Raji (cell line): ENCODE measurements around the gene MC4R.

ENCODE experiments used
- POLR2A ChIP-seq: IDR thresholded peaks from 2 replicates; pipeline ENCODE4 v1.6.1; 2011; ENCODE audit warnings: low read depth, low read length, control low read depth; ENCODE audit not compliant: insufficient read depth

The MC4R gene

DNA sequence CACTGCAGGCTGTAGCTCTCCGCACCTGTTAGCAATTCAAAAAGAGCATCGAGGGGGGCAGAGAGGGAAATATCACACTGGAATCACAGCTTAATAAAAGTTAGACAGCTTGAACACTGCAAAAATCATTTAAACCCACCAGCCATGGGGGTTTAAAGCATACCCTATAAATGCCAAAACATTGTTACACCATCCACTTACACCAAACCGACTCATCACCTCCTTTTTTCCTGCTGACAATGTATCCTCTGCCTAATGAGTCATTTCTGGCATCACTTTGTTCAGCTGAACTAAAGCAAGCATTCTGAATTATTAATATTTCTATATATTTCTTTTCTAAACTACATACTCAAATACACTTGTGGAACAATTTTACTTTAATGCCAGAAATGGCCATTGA lies 21.6 kb downstream of the MC4R start:
- TF ChIP-seq POLR2A, result no peak

DNA sequence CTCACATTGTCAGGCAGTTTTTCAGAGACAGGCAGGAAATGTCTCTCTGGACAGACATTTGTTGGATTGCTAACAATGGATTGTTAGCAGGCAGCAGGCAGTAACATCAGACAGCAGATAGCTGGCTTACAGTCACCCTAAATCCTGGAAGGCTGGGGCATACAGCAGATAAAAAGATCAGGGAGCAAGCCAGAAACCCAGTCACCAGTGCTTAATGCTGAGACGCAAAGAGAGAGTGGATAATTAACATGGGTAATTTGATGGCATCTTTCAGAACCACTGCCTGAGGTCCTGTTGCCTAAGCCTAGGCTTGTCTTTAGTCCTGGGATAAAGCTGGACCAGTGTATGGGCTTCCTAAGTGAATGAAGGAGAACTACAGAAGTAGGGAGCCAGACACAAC lies 22.4 kb downstream of the MC4R start:
- TF ChIP-seq POLR2A, result no peak

DNA sequence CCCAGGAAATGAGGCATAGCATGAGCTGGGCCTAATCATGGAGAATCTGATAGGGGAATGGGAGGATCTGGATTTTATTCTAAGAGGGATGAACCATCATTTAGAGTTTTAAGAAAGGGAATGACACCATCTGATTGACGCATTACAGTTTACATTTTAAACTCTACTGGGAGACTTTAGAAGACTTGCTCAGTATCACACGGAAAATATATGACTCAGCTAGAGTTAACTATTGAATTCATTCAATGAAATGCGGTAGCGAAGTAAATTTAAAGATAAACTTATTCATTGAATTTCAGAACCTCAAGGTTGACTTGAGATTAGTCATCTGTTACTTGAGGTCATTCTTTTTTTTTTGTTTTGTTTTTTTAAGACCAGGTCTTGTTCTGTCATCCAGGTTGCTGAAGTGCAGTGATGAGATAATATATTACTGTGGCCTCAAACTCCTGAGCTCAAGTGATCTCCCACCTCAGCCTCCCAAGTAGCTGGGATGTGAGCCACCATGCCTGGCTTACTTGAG lies 25.0 kb downstream of the MC4R start:
- TF ChIP-seq POLR2A, result no peak

DNA sequence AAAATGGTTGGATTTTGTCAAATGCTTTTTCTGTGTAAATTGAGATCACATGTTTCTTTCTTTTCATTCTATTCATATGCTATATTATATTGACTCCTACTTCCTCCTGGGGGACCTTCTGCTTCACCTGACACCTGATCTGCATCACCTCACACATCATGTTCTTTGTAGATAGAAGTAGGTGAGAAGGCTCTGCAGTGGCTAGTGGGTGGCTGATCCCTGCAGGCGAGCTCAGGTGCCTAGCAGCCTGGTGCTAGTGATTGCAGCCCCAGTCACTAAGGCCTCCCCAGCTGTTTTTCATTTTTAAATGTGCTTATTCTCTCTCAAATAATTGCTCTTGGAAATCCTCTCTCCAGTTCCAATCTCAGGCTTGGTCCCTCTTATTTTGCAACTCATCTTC lies 33.6 kb downstream of the MC4R start:
- no peak for TF ChIP-seq POLR2A

DNA sequence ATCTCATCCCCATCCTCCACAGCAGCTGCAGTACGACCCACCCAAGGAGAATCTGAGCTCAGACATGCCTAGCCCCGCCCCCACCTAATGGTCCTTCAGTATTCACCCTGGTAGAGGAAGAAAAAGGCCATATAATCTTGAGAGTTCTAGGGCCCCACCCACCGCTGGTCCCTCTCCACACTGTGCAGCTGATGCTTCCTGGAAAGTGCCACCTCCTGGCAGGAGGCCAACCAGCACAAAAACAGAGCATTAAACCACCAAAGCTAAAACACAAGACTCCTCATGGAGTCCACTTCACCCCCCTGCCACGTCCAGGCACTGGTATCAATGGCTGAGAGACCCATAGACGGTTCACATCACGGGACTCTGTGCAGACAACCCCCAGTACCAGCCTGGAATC lies 40.7 kb downstream of the MC4R start:
- no peak for TF ChIP-seq POLR2A

DNA sequence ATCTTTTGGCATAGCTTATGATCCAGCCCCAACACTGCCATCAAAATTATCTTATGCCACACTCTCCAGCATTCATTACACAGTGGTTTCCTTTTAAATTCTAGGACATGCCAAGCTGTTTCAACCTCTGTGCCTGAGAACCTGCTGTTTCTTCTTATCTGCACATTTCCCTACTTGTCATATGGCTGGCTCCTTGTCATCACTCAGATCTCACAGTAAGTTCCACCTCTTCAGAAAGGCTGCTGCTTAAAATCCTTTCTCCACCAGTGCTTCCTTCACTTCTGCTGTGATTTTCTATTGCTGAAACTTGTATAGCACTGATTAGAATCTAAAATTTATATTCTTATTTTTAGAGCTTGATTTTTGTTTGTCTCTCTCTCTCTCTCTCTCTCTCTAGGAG lies 43.4 kb downstream of the MC4R start:
- no peak for TF ChIP-seq POLR2A

DNA sequence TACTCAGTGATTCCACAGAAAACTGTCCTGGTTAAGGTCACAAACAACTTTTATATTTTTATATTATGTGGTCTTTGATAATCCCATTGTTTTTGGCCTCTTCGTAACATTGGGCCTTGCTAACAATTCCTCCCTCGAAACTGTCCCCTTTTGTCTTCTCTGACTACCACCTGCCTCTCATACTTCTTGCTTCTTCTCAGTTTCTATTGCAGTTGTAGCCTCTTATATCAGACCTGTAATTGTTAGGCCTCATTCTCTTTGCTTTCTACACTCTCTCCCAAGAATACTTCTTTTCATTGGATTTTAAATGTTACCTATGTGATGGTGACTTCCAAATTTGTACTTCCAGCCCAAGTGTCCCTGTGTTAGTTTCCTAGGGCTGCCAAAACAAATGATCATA lies 44.7 kb downstream of the MC4R start:
- TF ChIP-seq POLR2A, result no peak

DNA sequence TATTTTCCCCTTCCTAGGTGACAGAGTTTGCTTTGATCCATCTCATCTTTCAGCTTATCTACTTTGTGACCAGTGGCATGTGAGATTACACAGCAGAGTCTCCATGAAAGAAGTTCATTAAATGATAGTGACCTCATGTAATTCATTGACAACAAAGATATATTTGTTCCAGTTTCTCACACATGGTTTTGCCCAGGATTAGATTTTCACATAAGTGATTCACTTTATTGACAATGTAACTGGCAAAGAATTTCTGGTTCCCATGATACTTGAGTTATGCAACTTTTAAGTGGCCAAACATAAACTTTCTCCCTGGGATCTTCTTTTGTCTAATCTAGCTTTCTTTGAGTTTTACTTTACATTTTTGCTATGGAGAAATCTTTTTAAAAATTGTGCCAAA lies 50.0 kb downstream of the MC4R start:
- no peak for TF ChIP-seq POLR2A
